EL (cell line): ENCODE results near the gene SHC3.
A peak's percentile ranks its signal among the peaks of the same experiment; 100 is the strongest.
"Not testable (repeated sequence)": the region's sequence is repeated elsewhere in the genome, so short reads cannot be mapped to it uniquely, and the experiment has no call there.

ENCODE experiments used
- DNase-seq: peaks from one replicate; pipeline ENCODE4 v3.0.0-alpha.2; 2016

Gene SHC3, protein sequence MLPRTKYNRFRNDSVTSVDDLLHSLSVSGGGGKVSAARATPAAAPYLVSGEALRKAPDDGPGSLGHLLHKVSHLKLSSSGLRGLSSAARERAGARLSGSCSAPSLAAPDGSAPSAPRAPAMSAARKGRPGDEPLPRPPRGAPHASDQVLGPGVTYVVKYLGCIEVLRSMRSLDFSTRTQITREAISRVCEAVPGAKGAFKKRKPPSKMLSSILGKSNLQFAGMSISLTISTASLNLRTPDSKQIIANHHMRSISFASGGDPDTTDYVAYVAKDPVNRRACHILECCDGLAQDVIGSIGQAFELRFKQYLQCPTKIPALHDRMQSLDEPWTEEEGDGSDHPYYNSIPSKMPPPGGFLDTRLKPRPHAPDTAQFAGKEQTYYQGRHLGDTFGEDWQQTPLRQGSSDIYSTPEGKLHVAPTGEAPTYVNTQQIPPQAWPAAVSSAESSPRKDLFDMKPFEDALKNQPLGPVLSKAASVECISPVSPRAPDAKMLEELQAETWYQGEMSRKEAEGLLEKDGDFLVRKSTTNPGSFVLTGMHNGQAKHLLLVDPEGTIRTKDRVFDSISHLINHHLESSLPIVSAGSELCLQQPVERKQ

DNA sequence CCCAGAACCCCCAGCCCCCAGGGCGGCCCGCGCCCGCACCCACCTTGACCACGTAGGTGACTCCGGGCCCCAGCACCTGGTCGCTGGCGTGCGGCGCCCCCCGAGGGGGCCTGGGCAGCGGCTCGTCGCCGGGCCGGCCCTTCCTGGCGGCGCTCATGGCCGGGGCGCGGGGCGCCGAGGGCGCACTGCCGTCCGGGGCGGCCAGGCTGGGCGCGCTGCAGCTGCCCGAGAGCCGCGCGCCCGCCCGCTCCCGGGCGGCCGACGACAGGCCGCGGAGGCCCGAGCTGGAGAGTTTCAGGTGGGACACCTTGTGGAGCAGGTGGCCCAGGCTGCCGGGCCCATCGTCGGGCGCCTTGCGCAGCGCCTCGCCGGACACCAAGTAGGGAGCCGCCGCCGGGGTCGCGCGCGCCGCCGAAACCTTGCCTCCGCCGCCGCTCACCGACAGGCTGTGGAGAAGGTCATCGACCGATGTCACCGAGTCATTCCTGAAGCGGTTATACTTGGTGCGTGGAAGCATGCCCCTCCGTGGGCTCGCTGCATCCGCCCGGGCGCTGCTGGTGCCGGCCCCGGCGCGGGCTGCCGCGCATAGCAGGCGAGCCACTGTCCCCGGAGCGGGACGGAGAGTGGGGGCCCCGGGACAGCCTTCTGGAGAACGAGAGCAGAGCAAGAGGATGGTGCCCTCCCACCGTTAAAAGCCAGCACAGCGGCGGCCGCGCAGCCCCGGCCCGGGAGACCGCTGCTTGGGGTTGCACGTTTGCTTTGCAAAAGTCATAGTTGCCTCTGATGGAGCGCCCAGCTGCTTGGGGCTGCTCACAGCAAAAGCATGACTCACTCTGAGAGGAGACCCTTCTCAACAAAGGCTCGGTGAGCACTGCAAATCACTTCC, at the start of gene SHC3:
SHC3 (minus strand) TSS at position 875 of the 886 bp plus-strand sequence; CDS start at position 517, 358 bp downstream.
- DNase-seq, result peak; percentile 14

DNA sequence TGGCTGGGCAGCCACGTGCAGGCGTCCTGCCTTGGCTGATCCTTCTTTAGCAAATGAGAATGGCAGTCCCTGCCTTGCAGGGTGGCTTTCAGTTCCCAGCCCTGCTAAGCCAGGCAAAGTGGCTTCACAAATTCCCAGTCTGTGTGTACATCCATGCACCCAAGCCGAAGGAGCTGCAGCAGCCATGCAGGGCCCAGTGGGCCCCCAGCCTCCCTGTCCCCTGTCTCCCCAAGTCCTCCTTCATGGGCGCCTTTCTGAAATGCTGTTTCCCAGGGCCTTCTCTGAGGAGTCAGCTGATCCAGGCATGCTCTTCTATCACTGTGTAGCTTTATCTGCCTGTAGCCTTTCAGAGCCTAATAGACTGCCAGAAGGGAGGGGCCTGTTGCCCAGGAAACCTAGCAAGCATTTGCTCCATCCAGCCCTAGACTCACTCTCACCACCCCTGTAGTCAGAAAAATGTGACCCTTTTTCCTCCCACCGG, 47.4 kb upstream of the SHC3 start:
- no peak for DNase-seq

DNA sequence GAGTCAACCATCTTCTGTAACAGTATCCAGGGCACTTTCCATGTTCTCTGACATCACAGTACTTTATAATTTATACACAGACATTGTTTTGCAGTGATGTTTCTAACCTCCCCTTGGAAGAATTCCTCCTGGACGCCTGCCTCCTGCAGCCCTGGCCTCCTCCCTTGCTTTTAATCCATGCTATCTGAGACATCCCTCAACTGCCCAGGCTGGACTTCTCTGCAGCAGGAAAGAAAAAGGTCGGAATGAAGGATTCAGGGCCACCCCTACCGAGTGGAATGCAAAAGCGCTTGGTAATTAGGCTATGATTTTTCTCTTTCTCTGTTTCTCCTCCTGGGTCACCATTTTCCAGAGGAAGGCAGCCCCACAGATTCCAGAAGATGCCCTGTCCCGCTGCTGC, 47.0 kb upstream of the SHC3 start:
- DNase-seq, result no peak

DNA sequence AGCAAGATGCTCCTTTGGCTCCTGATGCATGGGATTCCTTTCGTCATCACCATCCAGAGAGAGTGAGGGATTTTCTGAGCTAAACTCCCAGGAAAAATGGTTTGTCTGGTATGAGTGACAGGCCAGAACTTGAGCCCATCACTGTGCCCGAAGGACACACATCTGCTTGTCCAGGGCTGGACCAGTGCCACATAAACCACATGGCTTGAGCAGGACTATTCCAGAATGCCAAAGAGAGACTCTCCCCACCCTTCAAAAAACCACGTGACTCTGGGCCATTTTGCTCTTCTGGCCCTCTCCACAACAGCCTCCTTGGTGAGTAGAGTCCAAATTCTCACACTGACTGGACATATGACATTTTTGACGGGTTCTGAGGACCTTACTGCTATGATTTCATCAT, 46.4 kb upstream of the SHC3 start:
- no peak for DNase-seq

DNA sequence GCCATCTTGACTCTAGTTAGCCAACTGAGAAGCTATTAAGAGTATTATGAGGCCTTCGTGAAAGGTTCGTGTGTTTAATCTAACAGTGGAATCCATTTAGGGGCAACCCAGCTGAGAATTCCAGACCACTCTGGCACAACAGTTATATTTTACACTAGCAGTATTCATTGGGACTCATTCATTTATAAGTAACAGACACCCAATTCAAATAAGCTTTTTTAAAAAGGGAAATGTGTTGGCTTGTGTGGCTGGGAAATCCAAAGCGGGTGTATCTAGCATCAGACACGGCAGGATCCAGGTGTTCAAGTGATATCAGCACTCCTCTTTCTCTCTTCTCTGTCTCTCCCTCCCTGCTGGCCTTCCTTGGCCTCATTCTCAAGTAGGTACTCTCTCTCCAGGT, 46.0 kb upstream of the SHC3 start:
- DNase-seq, result no peak

DNA sequence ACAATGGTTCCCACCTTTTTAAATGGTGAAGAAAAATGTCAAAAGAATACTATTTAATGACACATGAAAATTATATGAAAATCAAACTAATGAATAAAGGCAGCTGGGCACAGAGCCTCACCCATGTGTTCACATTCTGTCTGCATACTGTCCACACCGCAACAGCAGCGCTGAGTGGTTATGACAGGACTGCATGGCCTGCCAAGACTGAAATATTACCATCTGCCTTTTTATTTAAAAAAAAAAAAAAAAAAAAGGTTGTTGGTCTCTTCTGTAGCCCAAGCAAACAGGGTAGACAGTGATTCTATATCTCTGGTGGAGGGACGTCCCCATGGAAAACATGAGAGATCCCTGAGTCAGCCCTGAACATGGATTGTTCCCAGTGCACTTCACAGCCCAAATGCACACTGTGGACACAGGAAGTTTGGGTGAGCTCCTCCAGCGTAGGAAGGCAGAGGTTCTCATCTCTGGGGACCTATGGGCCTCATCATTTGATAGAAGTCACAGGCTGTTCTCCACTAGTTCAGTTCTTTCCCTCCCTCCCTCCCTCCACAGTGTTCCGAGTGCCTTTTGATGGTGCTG, 44.9 kb upstream of the SHC3 start:
- DNase-seq, result no peak

DNA sequence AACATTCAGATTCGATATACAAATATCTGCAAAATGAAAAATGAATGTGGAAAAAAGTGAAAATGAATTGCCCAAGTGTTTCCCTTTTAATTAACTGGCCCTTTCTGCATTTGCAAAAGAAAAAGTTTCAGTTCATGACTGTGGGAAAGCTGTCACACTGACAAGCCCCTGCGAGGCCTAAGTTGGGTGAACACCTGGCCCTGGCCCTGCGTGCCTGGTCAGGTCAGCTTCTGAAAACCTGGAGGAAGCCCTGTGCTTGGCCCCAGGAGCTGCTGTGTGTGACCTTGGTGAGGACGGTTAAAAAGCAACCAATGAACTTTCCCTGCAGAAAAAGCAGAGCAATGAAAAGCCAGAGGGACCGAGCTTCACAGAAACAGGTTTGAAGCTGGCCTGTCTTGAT, 41.0 kb upstream of the SHC3 start:
- DNase-seq, result no peak

DNA sequence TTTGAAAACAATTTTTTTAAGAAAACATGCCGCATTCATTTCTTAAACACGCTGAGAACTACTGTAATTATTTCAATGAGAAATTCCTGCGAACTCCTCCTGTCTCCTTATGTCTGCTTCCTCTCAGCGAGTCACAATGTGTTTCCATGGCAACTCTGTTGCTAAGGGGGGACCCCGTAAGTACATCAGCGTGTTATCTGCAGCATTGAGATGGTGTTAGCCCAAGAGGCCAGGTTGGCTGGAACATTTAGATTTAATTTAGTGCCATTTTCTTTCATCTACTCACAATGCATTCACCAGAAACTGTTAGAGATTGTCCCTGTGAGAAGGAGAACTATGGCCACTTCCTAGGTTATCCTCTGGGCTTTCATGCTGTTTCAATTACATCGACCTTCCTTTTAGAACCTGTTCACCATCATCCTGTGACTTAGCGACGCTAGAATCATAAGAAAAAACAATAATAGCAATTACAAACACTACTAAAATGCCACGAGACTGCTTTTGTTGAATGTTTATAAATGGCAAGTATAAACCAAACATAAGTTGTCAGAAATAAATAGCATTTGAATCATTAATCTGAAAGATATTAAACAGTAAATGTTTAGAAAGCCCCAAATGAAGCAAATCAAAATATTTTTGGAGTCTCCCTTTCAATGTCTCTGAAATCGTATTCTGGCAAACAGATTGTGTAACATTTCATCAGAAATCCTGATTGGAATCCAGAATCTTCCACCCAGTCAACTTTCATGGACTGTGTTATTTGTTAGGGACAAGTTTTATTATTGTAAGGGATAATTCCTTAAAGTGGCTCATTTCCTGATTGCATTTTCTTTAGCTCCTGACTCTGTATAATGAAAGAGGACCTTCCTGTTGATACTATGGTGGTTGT, 39.7 kb upstream of the SHC3 start:
- no peak for DNase-seq

DNA sequence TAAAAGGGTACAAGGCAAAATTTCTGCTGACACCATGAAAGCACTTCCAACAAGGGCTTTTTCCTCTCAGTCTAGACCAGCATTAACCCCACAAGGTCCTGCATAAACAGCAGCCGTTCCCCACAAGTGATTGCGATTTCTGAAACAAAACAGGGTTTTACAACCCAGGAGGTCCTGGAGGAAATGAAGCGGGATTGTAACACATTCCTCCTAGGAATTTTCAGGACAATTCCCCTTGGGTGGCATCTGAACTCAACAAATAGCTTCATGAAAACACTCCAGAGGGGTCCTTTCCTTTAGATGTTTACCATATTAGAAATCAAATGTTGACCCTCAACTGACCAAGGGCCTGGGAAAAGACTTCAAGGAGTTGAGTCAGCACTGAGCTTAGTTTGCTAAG, 36.7 kb upstream of the SHC3 start:
- no peak for DNase-seq

DNA sequence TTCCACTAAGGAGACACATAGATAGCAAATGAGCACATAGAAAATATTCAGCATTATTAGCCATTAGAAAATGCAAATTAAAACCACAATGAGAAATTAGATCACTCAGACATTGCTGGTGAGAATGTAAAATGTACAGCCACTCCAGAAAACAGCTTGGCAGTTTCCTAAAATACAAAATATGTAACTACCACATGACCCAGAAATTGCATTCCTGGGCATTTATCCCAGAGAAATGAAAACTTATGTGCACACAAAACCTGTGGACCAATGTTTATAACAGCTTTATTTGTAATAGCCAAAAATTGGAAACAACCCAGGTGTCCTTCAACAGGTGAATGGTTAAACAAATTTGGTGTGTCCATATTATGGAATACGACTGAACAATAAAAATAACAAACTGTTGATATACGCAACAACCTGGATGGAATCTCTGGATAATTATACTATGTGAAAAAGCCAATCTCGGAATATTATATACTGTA, 34.8 kb upstream of the SHC3 start:
- DNase-seq, result no peak

DNA sequence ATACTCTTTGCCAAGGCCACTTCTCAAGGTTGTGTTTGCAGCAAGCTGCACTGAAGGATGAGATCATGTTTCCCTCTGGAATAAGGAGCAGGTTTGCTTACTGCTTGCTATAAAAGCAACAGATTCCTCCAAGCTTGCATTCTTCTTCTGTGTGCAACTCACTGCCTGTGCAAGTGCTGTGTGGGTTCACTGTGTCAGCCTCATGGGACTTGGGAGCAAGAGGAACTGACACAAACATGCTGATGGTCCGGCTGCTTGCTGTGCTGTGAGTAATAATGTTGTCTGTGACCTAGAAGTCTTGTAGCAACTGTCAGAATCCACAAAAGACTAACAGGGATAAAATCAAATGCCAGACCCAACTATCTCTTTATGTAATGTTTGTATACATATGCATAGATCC, 33.6 kb upstream of the SHC3 start:
- DNase-seq, result no peak

DNA sequence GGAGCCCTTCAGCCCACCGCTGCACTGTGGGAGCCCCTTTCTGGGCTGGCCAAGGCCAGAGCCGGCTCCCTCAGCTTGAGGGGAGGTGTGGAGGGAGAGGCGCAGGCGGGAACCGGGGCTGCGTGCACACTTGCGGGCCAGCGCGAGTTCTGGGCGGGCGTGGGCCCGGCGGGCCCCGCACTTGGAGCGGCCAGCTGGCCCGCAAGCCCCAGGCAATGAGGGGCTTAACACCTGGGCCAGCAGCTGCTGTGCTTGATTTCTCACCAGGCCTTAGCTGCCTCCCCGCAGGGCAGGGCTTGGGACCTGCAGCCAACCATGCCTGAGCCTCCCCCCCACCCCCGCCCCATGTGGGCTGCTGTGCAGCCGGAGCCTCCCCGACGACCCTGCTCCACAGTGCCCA, 30.7 kb upstream of the SHC3 start:
- DNase-seq, result not testable (repeated sequence)

DNA sequence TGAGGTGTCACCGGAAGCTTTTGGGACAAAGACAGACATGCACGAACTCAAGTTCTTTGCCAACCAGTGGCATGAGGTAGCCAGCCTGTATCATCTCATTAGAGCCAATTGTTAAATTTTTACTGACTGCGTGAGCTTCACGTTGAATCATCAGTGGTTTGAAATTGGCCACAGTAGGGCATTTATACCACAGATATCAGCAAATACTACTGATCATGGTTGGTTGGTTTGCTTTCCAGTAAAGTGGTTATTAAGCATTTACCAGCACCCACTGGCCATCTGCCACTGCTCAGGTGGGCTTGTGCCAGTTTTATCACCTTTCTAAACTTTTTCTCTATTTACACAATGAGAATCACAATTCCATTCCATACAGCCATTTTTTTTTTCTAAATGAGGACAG, 28.4 kb upstream of the SHC3 start:
- no peak for DNase-seq

DNA sequence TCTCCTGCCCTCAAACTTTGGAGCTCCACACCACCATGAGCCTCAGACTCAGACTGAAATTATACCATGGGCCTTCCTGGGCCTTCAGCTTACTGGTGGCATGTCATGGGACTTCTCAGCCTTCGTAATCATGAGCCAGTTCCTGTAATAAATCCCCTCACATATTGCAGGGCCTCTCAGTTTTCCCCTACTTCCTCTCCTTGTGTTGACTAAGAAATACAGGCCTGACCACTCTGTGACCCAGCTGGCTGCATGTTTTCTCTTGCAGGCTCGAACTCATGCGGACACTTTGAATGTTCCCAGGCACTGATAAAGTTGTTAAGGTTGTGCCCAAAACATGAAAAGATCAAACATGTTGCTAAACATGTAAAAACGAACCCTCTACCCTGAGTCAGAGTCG, 26.2 kb upstream of the SHC3 start:
- no peak for DNase-seq

DNA sequence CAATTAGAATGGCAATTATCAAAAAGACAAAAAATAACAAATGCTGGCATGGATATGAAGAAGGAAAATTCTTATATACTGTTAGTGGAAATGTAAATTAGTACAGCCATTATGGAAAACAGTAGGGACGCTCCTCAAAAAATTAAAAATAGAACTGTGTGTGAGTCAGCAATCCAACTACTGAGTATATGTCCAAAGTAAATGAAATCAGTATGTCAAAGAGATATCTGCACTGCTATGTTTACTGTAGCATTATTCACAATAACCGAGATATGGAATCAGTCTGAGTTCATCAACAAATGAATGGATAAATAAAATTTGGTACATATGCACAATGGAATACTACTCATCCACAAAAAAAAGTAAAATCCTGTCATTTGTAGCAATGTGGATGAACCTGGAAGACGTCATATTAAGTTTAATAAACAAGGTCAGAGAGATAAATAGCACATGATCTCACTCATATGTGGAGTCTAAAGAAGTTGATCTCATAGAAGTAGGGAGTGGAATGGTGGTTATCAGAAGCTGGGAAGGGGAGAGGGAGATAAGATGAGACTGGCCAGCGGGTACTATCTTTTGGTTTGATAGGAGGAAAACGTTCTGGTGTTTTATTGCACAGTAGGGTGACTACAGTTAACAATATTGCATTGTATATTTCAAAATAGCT, 16.6 kb upstream of the SHC3 start:
- no peak for DNase-seq

DNA sequence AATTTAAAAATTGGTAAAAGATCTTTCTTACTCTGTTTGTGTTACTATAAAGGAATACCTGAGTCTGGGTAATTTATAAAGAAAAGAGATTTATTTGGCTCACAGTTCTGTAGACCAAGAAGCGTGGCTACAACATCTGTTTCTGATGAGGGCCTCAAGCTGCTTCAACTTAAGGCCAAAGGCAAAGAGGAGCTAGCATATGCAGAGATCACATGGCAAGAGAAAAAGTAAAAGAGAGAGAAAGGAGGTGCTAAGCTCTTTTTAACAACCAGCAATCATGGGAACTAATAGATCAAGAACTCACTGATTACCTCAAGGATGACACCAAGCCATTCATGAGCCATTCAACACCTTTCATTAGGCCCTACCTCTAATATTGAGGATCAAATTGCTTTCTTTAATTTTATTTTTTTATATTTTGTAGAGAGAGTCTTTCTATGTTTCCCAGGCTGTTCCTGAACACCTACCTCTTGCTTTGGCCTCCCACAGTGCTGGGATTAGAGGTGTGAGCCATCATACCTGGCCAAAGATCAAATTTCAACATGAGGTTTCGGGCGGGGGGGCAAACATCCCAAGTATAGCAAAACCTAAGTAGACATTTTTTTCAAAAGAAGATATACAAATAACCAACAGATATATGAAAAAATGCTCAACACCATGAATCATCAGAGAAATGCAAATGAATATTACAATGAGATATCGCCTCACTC, 16.0 kb upstream of the SHC3 start:
- DNase-seq, result no peak

DNA sequence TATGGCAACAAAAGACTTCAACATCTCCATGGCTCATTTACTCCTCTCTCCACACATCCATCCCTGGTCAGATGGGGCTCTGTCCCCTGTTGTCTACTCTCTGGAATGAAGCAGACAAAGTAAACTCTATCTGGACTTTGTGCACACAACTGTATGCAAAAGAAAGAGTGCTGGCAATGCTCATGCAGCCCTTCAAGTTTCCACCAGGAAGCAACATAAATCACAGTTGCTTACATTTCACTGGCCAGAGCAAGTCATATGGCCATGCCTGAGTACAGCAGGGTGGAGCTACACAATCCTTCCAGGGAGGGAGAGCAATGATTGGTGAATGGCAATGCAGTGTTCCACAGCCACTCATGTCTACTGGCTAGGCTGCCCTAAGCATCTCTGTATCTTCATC, 12.4 kb upstream of the SHC3 start:
- no peak for DNase-seq

DNA sequence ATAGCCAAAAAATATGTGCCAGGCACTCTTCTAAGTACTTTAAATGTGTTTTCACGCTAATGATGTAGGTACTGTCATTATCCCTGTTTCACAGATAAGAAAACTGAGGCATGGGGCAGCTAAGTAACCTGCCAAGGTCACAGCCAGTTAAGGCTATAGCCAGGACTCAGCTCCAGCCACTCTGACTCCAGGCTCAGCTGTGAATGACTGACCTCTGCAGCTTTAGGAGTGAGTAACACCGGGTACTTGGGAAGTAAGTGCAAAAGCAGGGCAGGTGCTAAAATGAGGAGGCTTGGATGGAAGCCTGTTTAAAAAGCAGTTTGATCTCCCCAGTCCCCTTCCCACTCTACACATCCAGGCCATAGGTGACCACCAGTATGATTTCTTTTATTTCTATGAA, 10.6 kb upstream of the SHC3 start:
- DNase-seq, result no peak

DNA sequence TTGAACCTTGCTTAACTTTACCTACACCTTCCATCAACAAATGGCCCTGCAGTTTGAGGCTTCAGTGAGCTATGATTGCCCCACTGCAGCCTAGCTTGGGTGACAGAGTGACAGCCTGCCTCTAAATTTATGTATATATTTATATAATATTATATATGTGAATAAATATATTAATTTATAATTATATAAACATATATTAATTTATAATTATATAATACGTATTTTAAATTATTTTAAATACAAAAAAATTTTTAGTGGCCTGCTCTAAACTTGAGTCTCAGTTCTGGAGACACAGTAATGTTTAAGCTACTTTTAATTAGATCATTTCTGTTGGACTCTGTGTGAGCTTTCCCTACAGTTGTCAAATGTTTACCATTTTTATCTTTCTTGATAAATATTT, 9.3 kb upstream of the SHC3 start:
- DNase-seq, result no peak

DNA sequence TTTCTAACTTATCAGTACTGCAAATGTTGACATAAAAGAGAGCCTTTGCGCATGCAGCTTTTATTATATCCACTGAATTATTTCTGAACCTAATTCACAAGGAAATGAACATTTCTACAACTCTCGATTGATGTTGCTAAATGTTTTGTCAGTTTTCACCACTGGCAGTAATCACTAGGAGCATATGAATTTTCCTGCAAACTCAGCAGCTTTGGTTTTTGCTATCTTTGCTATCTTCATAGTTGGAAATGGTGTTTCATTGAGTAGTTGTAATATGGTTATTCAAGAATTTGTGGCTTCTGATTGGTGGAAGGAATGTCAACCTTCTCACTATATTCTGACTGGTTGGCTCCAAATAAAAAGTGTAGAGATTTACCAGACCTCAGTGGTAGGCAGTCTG, 8.9 kb upstream of the SHC3 start:
- DNase-seq, result no peak

DNA sequence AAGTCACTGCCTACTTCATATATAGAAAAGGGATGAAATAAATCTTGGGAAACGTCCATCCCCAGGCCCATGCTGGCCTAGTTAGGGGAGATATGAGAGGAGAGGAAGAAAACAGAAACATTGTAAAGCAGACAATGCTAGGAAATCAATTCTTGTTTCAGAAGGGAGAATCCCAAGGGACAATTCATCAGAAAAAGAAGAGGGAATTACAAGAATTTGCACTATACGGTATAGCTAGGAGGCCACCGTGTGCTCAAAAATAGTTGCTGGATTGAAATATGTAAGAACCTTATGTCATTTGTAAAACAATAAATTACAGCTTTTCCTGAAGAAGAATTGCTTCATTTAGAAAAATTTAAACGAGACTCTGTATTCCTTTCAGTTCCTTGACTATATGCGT, 8.3 kb upstream of the SHC3 start:
- DNase-seq, result no peak
